Tibial artery (tissue), 4 donors: ENCODE measurements around the gene PHRF1.
A peak's percentile ranks its signal among the peaks of the same experiment; 100 is the strongest.

Experiments
- DNase-seq, 2 donors: peaks; one replicate each; pipeline ENCODE4 v3.0.0-alpha.2; 2019
- H3K27ac ChIP-seq, 2 donors: fragments of 200-600 bp; sonication (generic) in 1 of 2; 1 replicate in 1 of 2; 2 replicates in 1 of 2; pipeline ENCODE4 v1.5.1; 2018 to 2019; ENCODE audit warnings: mild to moderate bottlenecking in 1 of 2
- H3K27me3 ChIP-seq, 2 donors: fragments of 200-600 bp; sonication (generic) in 1 of 2; one replicate each; pipeline versions ENCODE4 v1.5.1 to v1.6.0; 2016 to 2019
- H3K36me3 ChIP-seq, 3 donors: fragments of 200-600 bp; sonication (generic) in 2 of 3; one replicate each; pipeline ENCODE4 v1.5.1; 2016 to 2019; ENCODE audit warnings: mild to moderate bottlenecking in 2 of 3
- H3K4me1 ChIP-seq, 4 donors: fragments of 200-600 bp; sonication (generic) in 2 of 4; 1 replicate in 3 of 4; 2 replicates in 1 of 4; pipeline ENCODE4 v1.5.1; 2016 to 2019
- H3K4me3 ChIP-seq, 2 donors: fragments of 200-600 bp; sonication (generic) in 1 of 2; 1 replicate in 1 of 2; 2 replicates in 1 of 2; pipeline ENCODE4 v1.5.1; 2018 to 2019; ENCODE audit warnings: mild to moderate bottlenecking in 2 of 2
- H3K9me3 ChIP-seq, 3 donors: fragments of 200-600 bp; sonication (generic) in 1 of 3; one replicate each; pipeline ENCODE4 v1.5.1; 2016 to 2019
- intact Hi-C: fragments of 100-400 bp; cut with DNase I; formaldehyde crosslinking; loops from one replicate; pipeline ENCODE4 v1.15.0; 2023; ENCODE audit warnings: low total_unique reads
- TF ChIP-seq, protein P1 (sequence below), 2 experiments: fragments of 200-600 bp in 1 of 2; fragments of 450-650 bp in 1 of 2; IDR thresholded peaks; one replicate each; pipeline ENCODE4 v1.5.1; 2017 to 2019; ENCODE audit warnings: antibody characterized with exemption in 2 of 2, mild to moderate bottlenecking in 1 of 2, moderate library complexity in 1 of 2

Gene PHRF1

GRCh38 chr11:577611-577894, 1.3 kb downstream of the PHRF1 start:
- intact Hi-C loops, result loop anchor here (5.0 to 10.0 kb wide), 2 partner anchors 35 to 227 kb away; partner anchors contain the start of genes PIDD1 and RPLP2
- Histone ChIP-seq H3K9me3 (no peaks in the 10 kb centered on the region), H3K27ac (peak overlapping the region in 1 of 2 donors; percentile 83), H3K4me3 (peak overlapping the region; percentile 78 to 89), H3K4me1 (peaks cover 0 to 53% (median 44%) of the 10 kb centered on the region in 4 donors), H3K36me3 (peaks cover 10 to 13% (median 12%) of the 10 kb centered on the region in 3 donors), H3K27me3 (no peaks in the 10 kb centered on the region)
- TF ChIP-seq, protein P1, sequence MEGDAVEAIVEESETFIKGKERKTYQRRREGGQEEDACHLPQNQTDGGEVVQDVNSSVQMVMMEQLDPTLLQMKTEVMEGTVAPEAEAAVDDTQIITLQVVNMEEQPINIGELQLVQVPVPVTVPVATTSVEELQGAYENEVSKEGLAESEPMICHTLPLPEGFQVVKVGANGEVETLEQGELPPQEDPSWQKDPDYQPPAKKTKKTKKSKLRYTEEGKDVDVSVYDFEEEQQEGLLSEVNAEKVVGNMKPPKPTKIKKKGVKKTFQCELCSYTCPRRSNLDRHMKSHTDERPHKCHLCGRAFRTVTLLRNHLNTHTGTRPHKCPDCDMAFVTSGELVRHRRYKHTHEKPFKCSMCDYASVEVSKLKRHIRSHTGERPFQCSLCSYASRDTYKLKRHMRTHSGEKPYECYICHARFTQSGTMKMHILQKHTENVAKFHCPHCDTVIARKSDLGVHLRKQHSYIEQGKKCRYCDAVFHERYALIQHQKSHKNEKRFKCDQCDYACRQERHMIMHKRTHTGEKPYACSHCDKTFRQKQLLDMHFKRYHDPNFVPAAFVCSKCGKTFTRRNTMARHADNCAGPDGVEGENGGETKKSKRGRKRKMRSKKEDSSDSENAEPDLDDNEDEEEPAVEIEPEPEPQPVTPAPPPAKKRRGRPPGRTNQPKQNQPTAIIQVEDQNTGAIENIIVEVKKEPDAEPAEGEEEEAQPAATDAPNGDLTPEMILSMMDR (IDR thresholded peaks at IDR 0.05), result no peak
- DNase-seq, result no peak

GRCh38 chr11:578276-579035, 2.2 kb downstream of the PHRF1 start:
- TF ChIP-seq, protein P1 (IDR thresholded peaks at IDR 0.05), result no peak
- peaks cover 19 to 22% (median 21%) of the 10 kb centered on the region in 3 donors for H3K36me3 ChIP-seq
- peaks cover 0 to 53% (median 44%) of the 10 kb centered on the region in 4 donors for H3K4me1 ChIP-seq
- no peak overlapping the region for H3K27ac ChIP-seq
- no peaks in the 10 kb centered on the region for H3K27me3 ChIP-seq
- intact Hi-C loops, result loop anchor here (5.0 to 10.0 kb wide), 2 partner anchors 34 to 226 kb away; partner anchors contain the start of genes PIDD1 and RPLP2
- no peak for DNase-seq
- peak overlapping the region in 1 of 2 donors; percentile 89 for H3K4me3 ChIP-seq
- no peaks in the 10 kb centered on the region for H3K9me3 ChIP-seq

DNA sequence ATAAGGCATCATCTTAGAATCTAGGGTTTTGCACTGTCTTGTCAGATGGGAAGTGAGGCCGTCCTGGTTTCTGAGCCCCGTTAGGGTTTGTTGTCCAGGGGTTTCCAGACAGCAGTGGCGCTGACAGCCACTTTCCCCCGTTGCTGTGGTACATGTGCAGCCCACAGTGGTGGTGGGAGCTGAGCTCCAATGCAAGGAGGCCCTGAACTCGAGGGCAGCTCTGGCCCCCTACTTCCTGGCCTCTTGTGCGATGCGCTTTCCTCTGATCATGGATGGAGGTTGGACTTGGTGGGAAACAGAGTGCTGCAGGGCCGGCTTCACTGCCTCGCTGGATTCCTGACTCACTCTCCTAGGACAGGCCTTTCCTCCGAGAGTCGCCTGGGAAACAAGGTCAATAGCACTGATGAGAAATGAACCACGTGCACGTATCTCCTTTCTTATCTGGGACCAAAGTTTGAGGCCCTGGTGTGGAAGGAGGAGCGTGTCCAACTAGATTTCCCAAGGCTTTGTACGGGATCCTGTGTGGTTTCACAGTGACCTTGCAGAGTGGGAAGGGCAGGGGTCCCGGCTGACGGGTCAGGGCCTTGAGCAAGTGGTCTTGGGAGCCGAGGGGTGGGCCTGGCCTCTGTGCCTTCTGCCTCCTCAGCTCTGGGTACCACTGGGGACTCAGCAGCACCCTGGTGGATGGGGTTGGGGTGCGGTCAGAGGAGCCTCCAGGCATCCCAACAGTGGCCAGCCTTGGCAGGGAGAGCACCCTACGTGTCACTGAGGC, 3.7 kb downstream of the PHRF1 start:
- H3K4me1 ChIP-seq, result peaks cover 0 to 51% (median 41%) of the 10 kb centered on the region in 4 donors
- H3K36me3 ChIP-seq, result peaks cover 34 to 37% (median 37%) of the 10 kb centered on the region in 3 donors
- no peak for DNase-seq
- no peaks in the 10 kb centered on the region for H3K9me3 ChIP-seq
- no peak overlapping the region for H3K27ac ChIP-seq
- no peaks in the 10 kb centered on the region for H3K27me3 ChIP-seq
- H3K4me3 ChIP-seq, result no peak overlapping the region
- intact Hi-C loops, result loop anchor here (5.0 to 10.0 kb wide), 2 partner anchors 32 to 225 kb away; partner anchors contain the start of genes PIDD1 and RPLP2
- TF ChIP-seq, protein P1 (IDR thresholded peaks at IDR 0.05), result no peak

GRCh38 chr11:581342-581741, 5.1 kb downstream of the PHRF1 start:
- peaks cover 34 to 50% (median 43%) of the 10 kb centered on the region in 3 donors for H3K36me3 ChIP-seq
- DNase-seq, result no peak
- no peak overlapping the region for H3K27ac ChIP-seq
- no peaks in the 10 kb centered on the region for H3K9me3 ChIP-seq
- H3K4me3 ChIP-seq, result no peak overlapping the region
- intact Hi-C loops, result no loop called here
- H3K27me3 ChIP-seq, result no peaks in the 10 kb centered on the region
- peaks cover 0 to 46% (median 36%) of the 10 kb centered on the region in 4 donors for H3K4me1 ChIP-seq
- TF ChIP-seq, protein P1 (IDR thresholded peaks at IDR 0.05), result no peak

DNA sequence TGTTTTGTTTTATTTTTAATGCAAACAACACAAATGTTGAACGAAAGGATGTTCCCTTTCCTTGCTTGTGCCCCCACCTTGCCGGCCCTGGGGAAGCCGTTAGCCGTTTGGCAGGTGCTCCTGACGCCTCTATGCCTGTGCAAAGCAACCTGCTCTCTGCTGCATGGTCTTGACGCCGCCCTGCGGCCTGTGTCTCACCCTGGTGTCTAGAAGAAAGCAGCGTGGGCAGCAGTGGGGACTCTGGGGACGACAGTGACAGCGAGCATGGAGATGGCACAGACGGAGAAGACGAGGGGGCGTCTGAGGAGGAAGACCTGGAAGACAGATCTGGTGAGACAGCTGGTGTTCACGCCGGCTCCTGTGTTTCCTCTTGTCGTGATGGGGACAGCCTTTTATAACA, 5.5 kb downstream of the PHRF1 start:
- H3K27me3 ChIP-seq, result no peaks in the 10 kb centered on the region
- H3K36me3 ChIP-seq, result peaks cover 35 to 54% (median 47%) of the 10 kb centered on the region in 3 donors
- H3K4me3 ChIP-seq, result no peak overlapping the region
- intact Hi-C loops, result no loop called here
- H3K9me3 ChIP-seq, result no peaks in the 10 kb centered on the region
- no peak for DNase-seq
- H3K27ac ChIP-seq, result no peak overlapping the region
- TF ChIP-seq, protein P1 (IDR thresholded peaks at IDR 0.05), result no peak
- H3K4me1 ChIP-seq, result peaks cover 0 to 46% (median 36%) of the 10 kb centered on the region in 4 donors
